Tibial artery (tissue), 4 donors: Measurements from ENCODE around the gene DENND11.

ENCODE experiments used
- DNase-seq, 2 donors: peaks; one replicate each; pipeline ENCODE4 v3.0.0-alpha.2; 2019
- H3K27ac ChIP-seq, 2 donors: fragments of 200-600 bp; sonication (generic) in 1 of 2; 1 replicate in 1 of 2; 2 replicates in 1 of 2; pipeline ENCODE4 v1.5.1; 2018 to 2019; ENCODE audit warnings: mild to moderate bottlenecking in 1 of 2
- H3K27me3 ChIP-seq, 2 donors: fragments of 200-600 bp; sonication (generic) in 1 of 2; one replicate each; pipeline versions ENCODE4 v1.5.1 to v1.6.0; 2016 to 2019
- H3K36me3 ChIP-seq, 3 donors: fragments of 200-600 bp; sonication (generic) in 2 of 3; one replicate each; pipeline ENCODE4 v1.5.1; 2016 to 2019; ENCODE audit warnings: mild to moderate bottlenecking in 2 of 3
- H3K4me1 ChIP-seq, 4 donors: fragments of 200-600 bp; sonication (generic) in 2 of 4; 1 replicate in 3 of 4; 2 replicates in 1 of 4; pipeline ENCODE4 v1.5.1; 2016 to 2019
- H3K4me3 ChIP-seq, 2 donors: fragments of 200-600 bp; sonication (generic) in 1 of 2; 1 replicate in 1 of 2; 2 replicates in 1 of 2; pipeline ENCODE4 v1.5.1; 2018 to 2019; ENCODE audit warnings: mild to moderate bottlenecking in 2 of 2
- H3K9me3 ChIP-seq, 3 donors: fragments of 200-600 bp; sonication (generic) in 1 of 3; one replicate each; pipeline ENCODE4 v1.5.1; 2016 to 2019
- intact Hi-C: fragments of 100-400 bp; cut with DNase I; formaldehyde crosslinking; loops from one replicate; pipeline ENCODE4 v1.15.0; 2023; ENCODE audit warnings: low total_unique reads
- TF ChIP-seq, protein P1 (sequence below), 2 experiments: fragments of 200-600 bp in 1 of 2; fragments of 450-650 bp in 1 of 2; IDR thresholded peaks; one replicate each; pipeline ENCODE4 v1.5.1; 2017 to 2019; ENCODE audit warnings: antibody characterized with exemption in 2 of 2, mild to moderate bottlenecking in 1 of 2, moderate library complexity in 1 of 2

DENND11 gene

GRCh38 chr7:141722529-141722928 lies 20.6 kb upstream of the DENND11 start:
- Histone ChIP-seq H3K27me3 (no peaks in the 10 kb centered on the region), H3K9me3 (no peaks in the 10 kb centered on the region), H3K4me3 (no peak overlapping the region), H3K27ac (no peak overlapping the region), H3K36me3 (peaks cover 0 to 5% (median 0%) of the 10 kb centered on the region in 3 donors), H3K4me1 (no peaks in the 10 kb centered on the region)
- TF ChIP-seq, protein P1, sequence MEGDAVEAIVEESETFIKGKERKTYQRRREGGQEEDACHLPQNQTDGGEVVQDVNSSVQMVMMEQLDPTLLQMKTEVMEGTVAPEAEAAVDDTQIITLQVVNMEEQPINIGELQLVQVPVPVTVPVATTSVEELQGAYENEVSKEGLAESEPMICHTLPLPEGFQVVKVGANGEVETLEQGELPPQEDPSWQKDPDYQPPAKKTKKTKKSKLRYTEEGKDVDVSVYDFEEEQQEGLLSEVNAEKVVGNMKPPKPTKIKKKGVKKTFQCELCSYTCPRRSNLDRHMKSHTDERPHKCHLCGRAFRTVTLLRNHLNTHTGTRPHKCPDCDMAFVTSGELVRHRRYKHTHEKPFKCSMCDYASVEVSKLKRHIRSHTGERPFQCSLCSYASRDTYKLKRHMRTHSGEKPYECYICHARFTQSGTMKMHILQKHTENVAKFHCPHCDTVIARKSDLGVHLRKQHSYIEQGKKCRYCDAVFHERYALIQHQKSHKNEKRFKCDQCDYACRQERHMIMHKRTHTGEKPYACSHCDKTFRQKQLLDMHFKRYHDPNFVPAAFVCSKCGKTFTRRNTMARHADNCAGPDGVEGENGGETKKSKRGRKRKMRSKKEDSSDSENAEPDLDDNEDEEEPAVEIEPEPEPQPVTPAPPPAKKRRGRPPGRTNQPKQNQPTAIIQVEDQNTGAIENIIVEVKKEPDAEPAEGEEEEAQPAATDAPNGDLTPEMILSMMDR (IDR thresholded peaks at IDR 0.05), result no peak
- intact Hi-C loops, result no loop called here
- DNase-seq, result no peak

- no peaks in the 10 kb centered on the region for H3K9me3 ChIP-seq
- intact Hi-C loops, result no loop called here
- H3K36me3 ChIP-seq, result peaks cover 0 to 16% (median 0%) of the 10 kb centered on the region in 3 donors
- no peaks in the 10 kb centered on the region for H3K4me1 ChIP-seq
- no peak overlapping the region for H3K4me3 ChIP-seq
- H3K27me3 ChIP-seq, result no peaks in the 10 kb centered on the region
- no peak for DNase-seq
- TF ChIP-seq, protein P1 (IDR thresholded peaks at IDR 0.05), result no peak
- H3K27ac ChIP-seq, result no peak overlapping the region
Measured at GRCh38 chr7:141717450-141717849, 15.5 kb upstream of the DENND11 start.

DNA sequence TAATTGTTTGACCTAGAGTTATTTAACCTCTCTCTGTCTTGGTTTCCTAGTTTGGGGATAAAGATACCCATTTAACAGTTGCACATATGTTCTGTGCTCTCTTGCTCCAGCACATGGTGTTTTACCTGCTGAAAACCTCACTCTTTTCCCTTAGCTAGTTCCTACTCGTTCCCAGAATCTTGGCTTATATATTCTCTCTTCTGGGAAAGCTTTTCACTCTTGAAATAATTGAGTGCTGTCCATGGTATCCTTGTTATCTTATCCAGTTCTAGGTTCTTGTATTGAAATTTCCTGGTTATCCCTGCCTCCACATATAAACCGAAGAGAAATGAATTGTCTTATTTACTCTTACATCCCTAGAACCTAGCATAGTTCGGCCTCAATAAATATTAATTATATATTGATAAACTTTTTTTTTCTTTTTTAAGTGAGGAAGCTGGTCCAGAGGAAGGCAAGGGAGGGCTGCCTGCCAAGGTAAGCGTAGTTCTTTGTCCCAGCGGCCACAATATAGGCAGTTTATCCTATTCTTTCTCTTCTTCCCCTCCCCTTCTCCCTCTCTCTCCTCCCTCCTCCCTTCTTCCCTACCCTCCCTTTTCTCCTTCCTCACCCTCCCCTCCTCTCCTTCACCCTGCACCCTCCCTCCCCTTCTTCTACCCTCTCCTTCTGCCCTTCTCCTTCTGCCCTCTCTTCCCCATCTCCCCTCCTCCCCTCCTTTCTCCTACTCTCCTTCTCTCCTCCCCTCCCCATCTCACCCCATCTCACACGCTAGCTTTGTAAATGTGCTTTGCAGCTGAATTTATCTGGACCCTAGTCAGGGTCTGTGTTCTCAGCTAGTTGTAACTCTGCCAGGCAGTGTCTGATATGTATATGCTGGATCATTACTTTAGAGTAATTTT lies 14.1 kb upstream of the DENND11 start:
- Histone ChIP-seq H3K27ac (no peak overlapping the region), H3K36me3 (peaks cover 0 to 23% (median 0%) of the 10 kb centered on the region in 3 donors), H3K9me3 (no peaks in the 10 kb centered on the region), H3K4me3 (no peak overlapping the region), H3K4me1 (no peaks in the 10 kb centered on the region), H3K27me3 (no peaks in the 10 kb centered on the region)
- TF ChIP-seq, protein P1 (IDR thresholded peaks at IDR 0.05), result no peak
- DNase-seq, result no peak
- intact Hi-C loops, result no loop called here

GRCh38 chr7:141715018-141715417 lies 13.1 kb upstream of the DENND11 start:
- H3K9me3 ChIP-seq, result no peaks in the 10 kb centered on the region
- H3K4me1 ChIP-seq, result no peaks in the 10 kb centered on the region
- DNase-seq, result no peak
- H3K4me3 ChIP-seq, result no peak overlapping the region
- peaks cover 0 to 23% (median 0%) of the 10 kb centered on the region in 3 donors for H3K36me3 ChIP-seq
- TF ChIP-seq, protein P1 (IDR thresholded peaks at IDR 0.05), result no peak
- H3K27ac ChIP-seq, result no peak overlapping the region
- H3K27me3 ChIP-seq, result no peaks in the 10 kb centered on the region
- intact Hi-C loops, result no loop called here

GRCh38 chr7:141714571-141714970 lies 12.6 kb upstream of the DENND11 start:
- no peak overlapping the region for H3K4me3 ChIP-seq
- no peaks in the 10 kb centered on the region for H3K9me3 ChIP-seq
- no peaks in the 10 kb centered on the region for H3K4me1 ChIP-seq
- no peak for DNase-seq
- TF ChIP-seq, protein P1 (IDR thresholded peaks at IDR 0.05), result no peak
- no peak overlapping the region for H3K27ac ChIP-seq
- intact Hi-C loops, result no loop called here
- H3K27me3 ChIP-seq, result no peaks in the 10 kb centered on the region
- H3K36me3 ChIP-seq, result peaks cover 0 to 23% (median 0%) of the 10 kb centered on the region in 3 donors
